Measurements from ENCODE around the gene NCBP3.

NCBP3 gene

GRCh38 chr17:3805581-3805980 lies 40.5 kb downstream of the NCBP3 start:
- no peak overlapping the region for H3K4me3 ChIP-seq (ENCODE audit: low read depth, low read length, poor library complexity, severe bottlenecking)
- no peaks in the 10 kb centered on the region for H3K9me3 ChIP-seq (ENCODE audit: low read length)
- no peaks in the 10 kb centered on the region for H3F3A ChIP-seq (ENCODE audit: insufficient read depth, low read length)
- H3K4me1 ChIP-seq (ENCODE audit: insufficient read depth, low read length, severe bottlenecking), result peaks cover 16% of the 10 kb centered on the region
- no peaks in the 10 kb centered on the region for H4K20me1 ChIP-seq (ENCODE audit: insufficient read depth, low read length)
- no peaks in the 10 kb centered on the region for H3K79me2 ChIP-seq (ENCODE audit: insufficient read depth, low read length)
- no peak overlapping the region for H3K27ac ChIP-seq (ENCODE audit: low read depth, low read length, poor library complexity, severe bottlenecking)
- TF ChIP-seq CTCF (IDR thresholded peaks at IDR 0.05; ENCODE audit: low read length), result no peak
- TF ChIP-seq EZH2 (IDR thresholded peaks at IDR 0.05; ENCODE audit: borderline replicate concordance, low read length), result no peak
- no peaks in the 10 kb centered on the region for H3K9me2 ChIP-seq (ENCODE audit: low read depth, low read length)
- H2AFZ ChIP-seq (ENCODE audit: low read length), result no peak overlapping the region
- H3K27me3 ChIP-seq (ENCODE audit: insufficient read depth, low read length), result no peaks in the 10 kb centered on the region
- H3K9ac ChIP-seq (ENCODE audit: low read length), result no peak overlapping the region
- H3K36me3 ChIP-seq (ENCODE audit: insufficient read depth, low read length), result peaks cover 31% of the 10 kb centered on the region
- no peak overlapping the region for H3K4me2 ChIP-seq (ENCODE audit: low read length)

- Histone ChIP-seq H3K9me3 (ENCODE audit: low read length) (no peaks in the 10 kb centered on the region), H4K20me1 (ENCODE audit: insufficient read depth, low read length) (no peaks in the 10 kb centered on the region), H3F3A (ENCODE audit: insufficient read depth, low read length) (no peaks in the 10 kb centered on the region), H3K27me3 (ENCODE audit: insufficient read depth, low read length) (no peaks in the 10 kb centered on the region), H3K4me2 (ENCODE audit: low read length) (peak overlapping the region; percentile 21; the same call in 1 of the 2 replicates), H3K9ac (ENCODE audit: low read length) (no peak overlapping the region), H3K9me2 (ENCODE audit: low read depth, low read length) (no peaks in the 10 kb centered on the region), H3K79me2 (ENCODE audit: insufficient read depth, low read length) (no peaks in the 10 kb centered on the region), H3K4me3 (ENCODE audit: low read depth, low read length, poor library complexity, severe bottlenecking) (no peak overlapping the region), H3K4me1 (ENCODE audit: insufficient read depth, low read length, severe bottlenecking) (peaks cover 9% of the 10 kb centered on the region), H3K36me3 (ENCODE audit: insufficient read depth, low read length) (peaks cover 21% of the 10 kb centered on the region; the same call in 1 of the 2 replicates), H2AFZ (ENCODE audit: low read length) (no peak overlapping the region), H3K27ac (ENCODE audit: low read depth, low read length, poor library complexity, severe bottlenecking) (no peak overlapping the region)
- no peak for TF ChIP-seq CTCF (IDR thresholded peaks at IDR 0.05; ENCODE audit: low read length)
- TF ChIP-seq EZH2 (IDR thresholded peaks at IDR 0.05; ENCODE audit: borderline replicate concordance, low read length), result no peak
Observed at GRCh38 chr17:3804503-3804931, 41.5 kb downstream of the NCBP3 start.

- H3F3A ChIP-seq (ENCODE audit: insufficient read depth, low read length), result no peaks in the 10 kb centered on the region
- no peaks in the 10 kb centered on the region for H3K27me3 ChIP-seq (ENCODE audit: insufficient read depth, low read length)
- H3K4me3 ChIP-seq (ENCODE audit: low read depth, low read length, poor library complexity, severe bottlenecking), result no peak overlapping the region
- peaks cover 9% of the 10 kb centered on the region for H3K4me1 ChIP-seq (ENCODE audit: insufficient read depth, low read length, severe bottlenecking)
- peaks cover 16% of the 10 kb centered on the region; the same call in 1 of the 2 replicates for H3K36me3 ChIP-seq (ENCODE audit: insufficient read depth, low read length)
- no peaks in the 10 kb centered on the region for H4K20me1 ChIP-seq (ENCODE audit: insufficient read depth, low read length)
- H3K4me2 ChIP-seq (ENCODE audit: low read length), result no peak overlapping the region
- H3K9ac ChIP-seq (ENCODE audit: low read length), result no peak overlapping the region
- no peaks in the 10 kb centered on the region for H3K79me2 ChIP-seq (ENCODE audit: insufficient read depth, low read length)
- no peaks in the 10 kb centered on the region for H3K9me3 ChIP-seq (ENCODE audit: low read length)
- no peak for TF ChIP-seq CTCF (IDR thresholded peaks at IDR 0.05; ENCODE audit: low read length)
- no peak overlapping the region for H2AFZ ChIP-seq (ENCODE audit: low read length)
- no peaks in the 10 kb centered on the region for H3K9me2 ChIP-seq (ENCODE audit: low read depth, low read length)
- no peak overlapping the region for H3K27ac ChIP-seq (ENCODE audit: low read depth, low read length, poor library complexity, severe bottlenecking)
Observed at GRCh38 chr17:3803308-3803640, 42.8 kb downstream of the NCBP3 start.

Data from OCI-LY1 (cell line).